ENCODE results near the gene POC1A. TPM values are rescaled to one million over a fixed set of nuclear protein-coding genes. Genes with fewer than 3 reads are reported as not detected.
A peak's percentile ranks its signal among the peaks of the same experiment; 100 is the strongest.

POC1A gene
- total and polyA plus RNA-seq, 2 of the 4 experiments (the other 2 are of a cell fraction) = 10.6 to 11.5 TPM

DNA sequence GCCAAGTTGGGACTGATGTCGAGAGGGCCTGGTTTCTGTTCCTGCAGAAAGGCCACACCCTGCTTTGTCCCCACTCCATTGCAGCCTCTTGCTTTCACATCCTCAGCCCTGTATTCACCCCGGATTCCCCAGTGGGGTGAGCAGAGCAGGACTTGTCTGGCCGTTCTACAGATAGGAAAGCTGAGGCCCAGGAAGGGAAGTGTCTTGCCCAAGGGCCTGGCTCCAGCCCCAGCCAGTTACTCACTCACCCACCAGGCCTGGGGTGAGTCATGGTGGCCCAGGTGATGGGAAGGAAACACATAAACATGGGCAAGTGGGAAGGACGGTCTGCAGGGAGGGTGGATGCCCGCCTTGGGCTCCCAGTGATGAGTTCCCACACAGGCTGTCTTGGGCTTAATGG, 91.7 kb downstream of the POC1A start:
- H4K91ac ChIP-seq (ENCODE audit: insufficient read depth, low read depth, low read length) = no peak overlapping the region
- in situ Hi-C loops (cut with MboI; ENCODE audit: low sequenced_read_pairs) = no loop called here
- 0 out of 4 replicates have a peak overlapping the region, but pooled peaks of 1 of the 2 experiments have one; percentile 41 for H4K8ac ChIP-seq (ENCODE audit: low read depth in 2 of 2, low read length in 2 of 2)
- no peak overlapping the region for H3K23ac ChIP-seq (ENCODE audit: low read depth, low read length)
- H3K4me3 ChIP-seq (ENCODE audit: insufficient read depth, low read depth, low read length) = no peak overlapping the region
- 0 out of 2 replicates have a peak, but pooled peaks cover 5% of the 10 kb centered on the region for H3K9me1 ChIP-seq (ENCODE audit: insufficient read depth, low read length)
- H3K14ac ChIP-seq (replicated peaks; ENCODE audit: low read depth, low read length) = no peak overlapping the region
- POLR2A ChIA-PET (ENCODE audit: unreplicated experiment) = no interaction called here
- no peak overlapping the region for H2BK120ac ChIP-seq (ENCODE audit: low read depth, low read length)
- peak overlapping the region; percentile 50; the same call in 1 of the 2 replicates for H2AK5ac ChIP-seq (ENCODE audit: low read depth, low read length)
- no peak overlapping the region for H3K9ac ChIP-seq (ENCODE audit: low read depth, low read length)
- H3K27ac ChIP-seq (ENCODE audit: insufficient read depth, low read length) = no peak overlapping the region
- DNase-seq (peak; percentile 90), ATAC-seq (ENCODE audit: low read depth) (peak; percentile 63)
- BruUV-seq (replicated peaks) = no TSS peak
- WGBS, 2 experiments (ENCODE audit: extremely low coverage in 2 of 2, insufficient read length in 1 of 2) = 100% methylated on average over 1 of the region's 5 CpGs; no CpG with 5 or more reads in 1 of the 2 experiments
- TF ChIP-seq MAZ (IDR thresholded peaks at IDR 0.05; ENCODE audit: borderline replicate concordance, low read depth, low read length) (peak; percentile 41; the same call in 1 of the 2 replicates), FOS (IDR thresholded peaks at IDR 0.05; ENCODE audit: low read depth, low read length) (peak; percentile 96), CHD1 (IDR thresholded peaks at IDR 0.05; ENCODE audit: low read depth, low read length) (no peak), BHLHE40 (IDR thresholded peaks at IDR 0.05; ENCODE audit: low read depth, low read length) (peak; percentile 39; the same call in 1 of the 2 replicates), RCOR1 (IDR thresholded peaks at IDR 0.05; ENCODE audit: insufficient replicate concordance, low read length) (peak; percentile 100), CEBPB (IDR thresholded peaks at IDR 0.05; ENCODE audit: low read depth, low read length) (peak; percentile 94)
- TF ChIP-seq, protein P1, sequence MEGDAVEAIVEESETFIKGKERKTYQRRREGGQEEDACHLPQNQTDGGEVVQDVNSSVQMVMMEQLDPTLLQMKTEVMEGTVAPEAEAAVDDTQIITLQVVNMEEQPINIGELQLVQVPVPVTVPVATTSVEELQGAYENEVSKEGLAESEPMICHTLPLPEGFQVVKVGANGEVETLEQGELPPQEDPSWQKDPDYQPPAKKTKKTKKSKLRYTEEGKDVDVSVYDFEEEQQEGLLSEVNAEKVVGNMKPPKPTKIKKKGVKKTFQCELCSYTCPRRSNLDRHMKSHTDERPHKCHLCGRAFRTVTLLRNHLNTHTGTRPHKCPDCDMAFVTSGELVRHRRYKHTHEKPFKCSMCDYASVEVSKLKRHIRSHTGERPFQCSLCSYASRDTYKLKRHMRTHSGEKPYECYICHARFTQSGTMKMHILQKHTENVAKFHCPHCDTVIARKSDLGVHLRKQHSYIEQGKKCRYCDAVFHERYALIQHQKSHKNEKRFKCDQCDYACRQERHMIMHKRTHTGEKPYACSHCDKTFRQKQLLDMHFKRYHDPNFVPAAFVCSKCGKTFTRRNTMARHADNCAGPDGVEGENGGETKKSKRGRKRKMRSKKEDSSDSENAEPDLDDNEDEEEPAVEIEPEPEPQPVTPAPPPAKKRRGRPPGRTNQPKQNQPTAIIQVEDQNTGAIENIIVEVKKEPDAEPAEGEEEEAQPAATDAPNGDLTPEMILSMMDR (conservative IDR thresholded peaks at IDR 0.05; ENCODE audit: low read depth, low read length) = no peak
- TF ChIP-seq, protein P2, sequence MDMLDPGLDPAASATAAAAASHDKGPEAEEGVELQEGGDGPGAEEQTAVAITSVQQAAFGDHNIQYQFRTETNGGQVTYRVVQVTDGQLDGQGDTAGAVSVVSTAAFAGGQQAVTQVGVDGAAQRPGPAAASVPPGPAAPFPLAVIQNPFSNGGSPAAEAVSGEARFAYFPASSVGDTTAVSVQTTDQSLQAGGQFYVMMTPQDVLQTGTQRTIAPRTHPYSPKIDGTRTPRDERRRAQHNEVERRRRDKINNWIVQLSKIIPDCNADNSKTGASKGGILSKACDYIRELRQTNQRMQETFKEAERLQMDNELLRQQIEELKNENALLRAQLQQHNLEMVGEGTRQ (IDR thresholded peaks at IDR 0.05; ENCODE audit: low read depth, low read length) = no peak
- TF ChIP-seq, protein P3, sequence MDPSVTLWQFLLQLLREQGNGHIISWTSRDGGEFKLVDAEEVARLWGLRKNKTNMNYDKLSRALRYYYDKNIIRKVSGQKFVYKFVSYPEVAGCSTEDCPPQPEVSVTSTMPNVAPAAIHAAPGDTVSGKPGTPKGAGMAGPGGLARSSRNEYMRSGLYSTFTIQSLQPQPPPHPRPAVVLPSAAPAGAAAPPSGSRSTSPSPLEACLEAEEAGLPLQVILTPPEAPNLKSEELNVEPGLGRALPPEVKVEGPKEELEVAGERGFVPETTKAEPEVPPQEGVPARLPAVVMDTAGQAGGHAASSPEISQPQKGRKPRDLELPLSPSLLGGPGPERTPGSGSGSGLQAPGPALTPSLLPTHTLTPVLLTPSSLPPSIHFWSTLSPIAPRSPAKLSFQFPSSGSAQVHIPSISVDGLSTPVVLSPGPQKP (IDR thresholded peaks at IDR 0.05; ENCODE audit: borderline replicate concordance, low read depth, low read length) = no peak
- no peak overlapping the region for H3K4ac ChIP-seq (ENCODE audit: low read depth, low read length)
- H3K36me3 ChIP-seq (ENCODE audit: control insufficient read depth, insufficient read depth, low read length) = no peaks in the 10 kb centered on the region
- no peak overlapping the region for H2BK5ac ChIP-seq (ENCODE audit: low read depth, low read length, poor library complexity, severe bottlenecking)
- no peak overlapping the region for H2BK20ac ChIP-seq (ENCODE audit: low read depth, low read length)
- no peaks in the 10 kb centered on the region for H3K9me3 ChIP-seq (ENCODE audit: control insufficient read depth, insufficient read depth, low read length)
- H3K18ac ChIP-seq (ENCODE audit: low read depth, low read length) = peak overlapping the region; percentile 7; the same call in 1 of the 2 replicates
- no peak overlapping the region for H3K56ac ChIP-seq (ENCODE audit: extremely low read depth, insufficient read depth, low read length)
- peak overlapping the region; percentile 74 for H2AK9ac ChIP-seq (replicated peaks; ENCODE audit: low read depth, low read length, poor library complexity)
- no peaks in the 10 kb centered on the region for H3K27me3 ChIP-seq (ENCODE audit: control insufficient read depth, insufficient read depth, low read length)
- dilution Hi-C loops (cut with HindIII; ENCODE audit: low sequenced_read_pairs, unreplicated experiment) = no loop called here
- H4K20me1 ChIP-seq (ENCODE audit: insufficient read depth, low read length) = no peaks in the 10 kb centered on the region
- intact Hi-C loops (cut with micrococcal nuclease) = no loop called here
- H3K4me1 ChIP-seq (ENCODE audit: control insufficient read depth, insufficient read depth, low read length) = peaks cover 10% of the 10 kb centered on the region
- no peak overlapping the region; the same call in 1 of the 2 replicates for H4K5ac ChIP-seq (ENCODE audit: low read depth, low read length)
- CTCF ChIA-PET = no interaction called here
- no peaks in the 10 kb centered on the region for H3K79me1 ChIP-seq (ENCODE audit: low read depth in 1 of 2, low read length in 2 of 2)
- H3K4me2 ChIP-seq (ENCODE audit: low read depth, low read length) = no peak overlapping the region
- H2AFZ ChIP-seq (replicated peaks; ENCODE audit: low read length, poor library complexity) = peak overlapping the region; percentile 27
- H2BK15ac ChIP-seq (ENCODE audit: low read depth, low read length) = no peak overlapping the region

All from IMR-90 (cell line).